HL-60/S4 treated with phorbol 12-myristate 13-acetate at 8.2 ng/mL for 4 days and 3 days (cell line): Measurements from ENCODE around the gene OSM.

Experiments used
- in situ Hi-C: fragments of 300-500 bp; cut with MboI; formaldehyde crosslinking; loops from 2 replicates; pipeline ENCODE4 v1.15.0; 2022; ENCODE audit warnings: low sequenced_read_pairs

Gene OSM

GRCh38 chr22:30212996-30213441 is 53.6 kb downstream of the OSM start:
- in situ Hi-C loops: no loop called here
